GM12891 (cell line): ENCODE data around the gene NLK.
"Not testable (repeated sequence)": the region's sequence is repeated elsewhere in the genome, so short reads cannot be mapped to it uniquely, and the experiment has no call there.

Experiments
- POLR2A ChIP-seq: IDR thresholded peaks from 2 replicates; pipeline ENCODE4 v1.6.1; 2011; ENCODE audit warnings: low read depth, low read length, control low read depth
- POLR2AphosphoS5 ChIP-seq: IDR thresholded peaks from 2 replicates; pipeline ENCODE4 v1.6.1; 2011; ENCODE audit warnings: low read depth, low read length, control low read depth
- TAF1 ChIP-seq: IDR thresholded peaks from 2 replicates; pipeline ENCODE4 v1.6.1; 2011; ENCODE audit warnings: low read depth, low read length, control low read depth

- TF ChIP-seq POLR2AphosphoS5, POLR2A, TAF1: not testable (repeated sequence)
Observed at GRCh38 chr17:28238547-28239270, 196.2 kb downstream of the NLK start.
